ENCODE measurements around the gene ETV3. TPM values are rescaled to one million over a fixed set of nuclear protein-coding genes. Genes with fewer than 3 reads are reported as not detected.

Gene ETV3
- total RNA-seq, 2 donors from 2014 or later: 26.9 to 40.6 TPM

DNA sequence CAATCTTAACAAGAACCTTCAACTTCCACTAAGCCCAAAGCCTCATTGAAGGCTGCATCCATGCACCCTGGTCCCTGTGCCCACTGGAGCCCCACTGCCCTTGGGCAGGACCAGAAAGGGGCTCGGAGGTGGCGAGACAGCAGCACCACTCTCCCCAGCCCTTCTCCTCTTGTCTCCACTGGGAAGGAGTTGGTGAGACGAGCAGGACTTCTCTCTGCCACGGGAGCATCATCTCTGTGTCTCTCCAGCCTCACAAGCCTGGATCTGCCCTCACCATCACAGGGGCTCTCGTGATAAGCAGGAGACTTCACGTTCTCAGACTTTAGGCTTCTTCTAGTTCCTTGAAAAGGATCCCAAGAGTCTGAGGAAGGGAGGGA is 31.4 kb downstream of the ETV3 start:
- no peak overlapping the region for H3K4me3 ChIP-seq (ENCODE audit: low read length)
- WGBS, 2 experiments (ENCODE audit: insufficient coverage in 1 of 2, insufficient read length in 1 of 2): 89% methylated on average over 6 of the region's 6 CpGs; no CpG with 5 or more reads in 1 of the 2 experiments
- peaks cover 58% of the 10 kb centered on the region for H3K4me1 Mint-ChIP-seq
- H3K27me3 Mint-ChIP-seq (ENCODE audit: insufficient read depth): peaks cover 45% of the 10 kb centered on the region
- no peaks in the 10 kb centered on the region for H3K9me3 Mint-ChIP-seq
- H3K4me3 Mint-ChIP-seq: no peak overlapping the region
- H3K9ac ChIP-seq (ENCODE audit: extremely low read depth, low read length, poor library complexity, severe bottlenecking): no peak overlapping the region
- TF ChIP-seq CTCF (conservative IDR thresholded peaks at IDR 0.05): no peak
- DNase-seq: no peak
- no peak overlapping the region for H3K27ac ChIP-seq (ENCODE audit: low read depth, low read length)
- no peaks in the 10 kb centered on the region for H3K36me3 Mint-ChIP-seq (ENCODE audit: low read depth)
- no peaks in the 10 kb centered on the region for H3K36me3 ChIP-seq (ENCODE audit: control insufficient read depth, insufficient read depth, low read length)
- H3K27me3 ChIP-seq (ENCODE audit: control insufficient read depth, insufficient read depth, low read length, poor library complexity, severe bottlenecking): no peaks in the 10 kb centered on the region
- H3K4me1 ChIP-seq (ENCODE audit: control insufficient read depth, insufficient read depth, low read length): peaks cover 10% of the 10 kb centered on the region
- no peaks in the 10 kb centered on the region for H3K9me3 ChIP-seq (ENCODE audit: control insufficient read depth, low read length)
- no peak overlapping the region for H3K27ac Mint-ChIP-seq

DNA sequence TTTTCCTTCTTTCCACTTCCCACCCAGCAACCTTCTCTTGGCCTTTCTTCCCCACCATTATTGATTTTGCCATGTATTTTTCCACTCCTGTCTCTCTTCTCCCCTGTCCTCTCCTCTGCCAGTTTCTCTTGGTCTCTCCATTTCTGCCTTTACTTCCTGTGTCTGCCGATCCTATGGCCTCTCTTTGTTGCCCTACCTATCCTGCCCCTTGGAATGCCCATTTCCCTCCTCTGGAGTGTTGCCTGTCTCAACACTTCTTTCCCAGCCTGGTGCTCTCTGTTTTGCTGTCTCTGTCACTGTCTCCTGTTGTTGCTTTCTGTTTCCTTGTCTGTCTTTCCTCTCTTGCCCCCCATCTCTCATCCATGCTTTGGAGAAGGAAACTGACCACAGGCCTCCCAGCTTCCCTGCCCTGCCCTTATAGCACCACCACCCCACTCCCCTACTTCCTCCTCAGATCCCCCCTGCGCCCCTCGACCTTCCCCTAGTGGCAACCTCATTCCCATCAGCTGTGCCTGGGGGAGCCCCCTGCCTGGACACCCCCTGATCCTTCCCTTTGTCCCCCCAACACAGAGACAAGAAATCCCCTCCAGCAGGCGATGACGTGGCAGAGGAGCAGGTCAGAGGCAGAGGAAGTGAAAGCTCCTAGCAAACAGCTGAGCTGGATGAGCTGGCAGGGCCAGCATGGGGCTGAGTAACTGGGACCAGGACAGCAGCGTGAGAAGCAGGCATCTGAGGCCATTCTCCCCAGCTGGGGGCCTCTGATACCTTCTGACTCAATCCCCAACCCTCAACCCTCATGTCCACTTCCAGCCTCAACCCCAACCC is 32.0 kb downstream of the ETV3 start:
- H3K9me3 Mint-ChIP-seq: no peaks in the 10 kb centered on the region
- Histone ChIP-seq H3K27me3 (ENCODE audit: control insufficient read depth, insufficient read depth, low read length, poor library complexity, severe bottlenecking) (no peaks in the 10 kb centered on the region), H3K4me3 (ENCODE audit: low read length) (no peak overlapping the region), H3K36me3 (ENCODE audit: control insufficient read depth, insufficient read depth, low read length) (no peaks in the 10 kb centered on the region), H3K9me3 (ENCODE audit: control insufficient read depth, low read length) (no peaks in the 10 kb centered on the region), H3K9ac (ENCODE audit: extremely low read depth, low read length, poor library complexity, severe bottlenecking) (no peak overlapping the region), H3K27ac (ENCODE audit: low read depth, low read length) (no peak overlapping the region), H3K4me1 (ENCODE audit: control insufficient read depth, insufficient read depth, low read length) (peaks cover 7% of the 10 kb centered on the region)
- H3K4me1 Mint-ChIP-seq: peaks cover 53% of the 10 kb centered on the region
- H3K36me3 Mint-ChIP-seq (ENCODE audit: low read depth): no peaks in the 10 kb centered on the region
- peaks cover 39% of the 10 kb centered on the region for H3K27me3 Mint-ChIP-seq (ENCODE audit: insufficient read depth)
- no peak overlapping the region for H3K27ac Mint-ChIP-seq
- no peak for TF ChIP-seq CTCF (conservative IDR thresholded peaks at IDR 0.05)
- DNase-seq: no peak
- no peak overlapping the region for H3K4me3 Mint-ChIP-seq
- 76 to 100% methylated on average over 1 to 6 of the region's 6 CpGs for WGBS, 2 experiments (ENCODE audit: insufficient coverage in 1 of 2, insufficient read length in 1 of 2)

- H3K4me3 Mint-ChIP-seq: no peak overlapping the region
- H3K4me1 Mint-ChIP-seq: peaks cover 47% of the 10 kb centered on the region
- H3K9me3 Mint-ChIP-seq: no peaks in the 10 kb centered on the region
- H3K27me3 ChIP-seq (ENCODE audit: control insufficient read depth, insufficient read depth, low read length, poor library complexity, severe bottlenecking): no peaks in the 10 kb centered on the region
- H3K36me3 Mint-ChIP-seq (ENCODE audit: low read depth): no peaks in the 10 kb centered on the region
- H3K4me3 ChIP-seq (ENCODE audit: low read length): no peak overlapping the region
- no peaks in the 10 kb centered on the region for H3K9me3 ChIP-seq (ENCODE audit: control insufficient read depth, low read length)
- WGBS, 2 experiments (ENCODE audit: insufficient coverage in 1 of 2, insufficient read length in 1 of 2): 84 to 91% methylated on average over 11 to 14 of the region's 14 CpGs
- peaks cover 33% of the 10 kb centered on the region for H3K27me3 Mint-ChIP-seq (ENCODE audit: insufficient read depth)
- no peaks in the 10 kb centered on the region for H3K36me3 ChIP-seq (ENCODE audit: control insufficient read depth, insufficient read depth, low read length)
- H3K27ac Mint-ChIP-seq: no peak overlapping the region
- DNase-seq: no peak
- H3K9ac ChIP-seq (ENCODE audit: extremely low read depth, low read length, poor library complexity, severe bottlenecking): no peak overlapping the region
- H3K4me1 ChIP-seq (ENCODE audit: control insufficient read depth, insufficient read depth, low read length): peaks cover 6% of the 10 kb centered on the region
- TF ChIP-seq CTCF (conservative IDR thresholded peaks at IDR 0.05): no peak
- H3K27ac ChIP-seq (ENCODE audit: low read depth, low read length): no peak overlapping the region
Measured at GRCh38 chr1:157105298-157105987, 32.8 kb downstream of the ETV3 start.
